Parathyroid adenoma (tissue), 2 donors: ENCODE data around the gene OR6Q1.

ENCODE experiments used
- H2AFZ ChIP-seq: fragments of 300-600 bp; sonication (generic); one replicate; pipeline ENCODE4 v1.7.0; 2017; ENCODE audit warnings: antibody characterized with exemption, mild to moderate bottlenecking
- H3K27ac ChIP-seq: fragments of 300-600 bp; sonication (generic); one replicate; pipeline ENCODE4 v1.7.0; 2017
- H3K27me3 ChIP-seq: fragments of 300-600 bp; sonication (generic); one replicate; pipeline ENCODE4 v1.7.0; 2017; ENCODE audit warnings: low read length; ENCODE audit not compliant: control insufficient read depth, insufficient read depth
- H3K36me3 ChIP-seq: fragments of 300-600 bp; sonication (generic); one replicate; pipeline ENCODE4 v1.7.0; 2017; ENCODE audit warnings: low read length; ENCODE audit not compliant: control insufficient read depth, insufficient read depth
- H3K4me1 ChIP-seq: fragments of 300-600 bp; sonication (generic); one replicate; pipeline ENCODE4 v1.7.0; 2017; ENCODE audit warnings: control low read depth
- H3K4me2 ChIP-seq: fragments of 300-600 bp; sonication (generic); one replicate; pipeline ENCODE4 v1.7.0; 2017; ENCODE audit warnings: low read length
- H3K4me3 ChIP-seq: fragments of 300-600 bp; sonication (generic); one replicate; pipeline ENCODE4 v1.7.0; 2017; ENCODE audit warnings: low read depth, low read length
- H3K79me2 ChIP-seq: fragments of 300-600 bp; sonication (generic); one replicate; pipeline ENCODE4 v1.7.0; 2017; ENCODE audit warnings: control low read depth
- H3K9ac ChIP-seq: fragments of 300-600 bp; sonication (generic); one replicate; pipeline ENCODE4 v1.7.0; 2017; ENCODE audit warnings: mild to moderate bottlenecking
- H3K9me3 ChIP-seq: fragments of 300-600 bp; sonication (generic); one replicate; pipeline ENCODE4 v1.7.0; 2017; ENCODE audit warnings: low read length; ENCODE audit not compliant: control insufficient read depth
- CTCF ChIP-seq: fragments of 300-600 bp; sonication (generic); IDR thresholded peaks from one replicate; pipeline ENCODE4 v1.7.0; 2017; ENCODE audit warnings: antibody characterized with exemption, mild to moderate bottlenecking
- donor health status: primary hyperparathyroidism.

OR6Q1 gene

DNA sequence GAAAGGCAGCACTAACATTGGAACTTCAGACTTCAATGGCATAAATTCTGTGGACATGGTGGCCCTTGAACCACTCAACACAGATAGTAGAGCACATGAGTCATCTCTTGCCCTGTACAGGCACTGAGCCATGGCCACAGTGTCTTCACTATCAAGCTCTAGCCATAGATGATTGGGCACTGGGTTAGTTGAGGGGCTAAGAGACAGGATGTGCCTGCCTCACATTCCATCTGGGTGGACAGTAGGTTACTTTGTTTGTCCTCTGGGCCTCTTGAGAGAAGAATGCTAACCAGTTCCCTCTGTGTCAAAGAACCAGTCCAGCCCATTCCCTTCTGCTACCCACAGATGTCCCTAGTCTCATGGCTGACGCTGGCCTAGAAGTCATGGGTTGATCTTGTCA is 39.8 kb downstream of the OR6Q1 start:
- Histone ChIP-seq H3K9ac (no peak overlapping the region), H3K4me3 (no peak overlapping the region), H3K4me1 (no peaks in the 10 kb centered on the region), H2AFZ (no peak overlapping the region), H3K4me2 (no peak overlapping the region), H3K36me3 (no peaks in the 10 kb centered on the region), H3K9me3 (no peaks in the 10 kb centered on the region), H3K27me3 (no peaks in the 10 kb centered on the region), H3K79me2 (no peaks in the 10 kb centered on the region), H3K27ac (no peak overlapping the region)
- no peak for TF ChIP-seq CTCF

DNA sequence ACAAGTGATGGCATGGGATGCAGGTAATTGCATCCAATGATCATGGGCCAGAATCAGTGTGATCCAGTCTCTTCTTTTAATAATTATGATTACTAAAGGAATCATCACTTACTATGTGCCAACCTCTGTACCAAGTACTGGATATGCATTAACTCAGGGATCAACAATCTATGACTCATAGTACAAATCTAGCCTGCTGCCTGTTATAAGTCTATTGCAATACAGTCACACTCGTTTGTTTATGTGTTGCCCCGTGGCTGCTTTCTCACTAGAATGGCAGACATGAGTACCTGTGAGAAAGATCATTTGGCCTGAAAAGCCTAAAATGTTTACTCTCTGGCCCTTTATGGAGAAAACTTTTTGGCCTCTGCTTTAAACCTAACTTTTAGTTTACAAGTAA is 45.0 kb downstream of the OR6Q1 start:
- Histone ChIP-seq H3K9ac (no peak overlapping the region), H3K27me3 (no peaks in the 10 kb centered on the region), H3K27ac (no peak overlapping the region), H3K4me3 (no peak overlapping the region), H3K79me2 (no peaks in the 10 kb centered on the region), H2AFZ (no peak overlapping the region), H3K36me3 (no peaks in the 10 kb centered on the region), H3K4me2 (no peak overlapping the region), H3K9me3 (no peaks in the 10 kb centered on the region), H3K4me1 (no peaks in the 10 kb centered on the region)
- no peak for TF ChIP-seq CTCF
